H1 (cell line): ENCODE results near the gene CXCR4. TPM values are rescaled to one million over a fixed set of nuclear protein-coding genes. Genes with fewer than 3 reads are reported as not detected.

Source experiments
- CTCF ChIA-PET: fragments of 300-600 bp; sonication (Branson Sonifier 250); formaldehyde crosslinking; loops from one replicate; lab custom pipeline; 2021; ENCODE audit not compliant: partially characterized antibody; lab: Charles Lee
- POLR2A ChIA-PET: fragments of 300-600 bp; sonication (Branson Sonifier 250); formaldehyde crosslinking; loops from one replicate; lab custom pipeline; 2021; ENCODE audit warnings: inconsistent platforms; ENCODE audit not compliant: partially characterized antibody; lab: Charles Lee
- DNase-seq, 2 experiments: peaks; one replicate each; pipeline versions ENCODE4 v3.0.0 to v3.0.0-alpha.2; 2010 to 2022; ENCODE audit warnings: low spot score in 2 of 2, low read depth in 1 of 2, mixed read lengths in 1 of 2
- FAIRE-seq: peaks from 2 replicates; lab custom pipeline; 2011; peaks lifted over from hg19 to GRCh38; lab: Jason Lieb, UNC
- H2AFZ ChIP-seq: 2 replicates; pipeline ENCODE4 v1.8.1; 2012; ENCODE audit warnings: low read length, inconsistent platforms
- H2AK5ac ChIP-seq: 2 replicates; pipeline ENCODE4 v1.6.1; 2013; ENCODE audit warnings: low read depth, low read length
- H2BK120ac ChIP-seq: replicated peaks from 2 replicates; pipeline ENCODE3; 2013; ENCODE audit warnings: low read depth, low read length, inconsistent platforms
- H2BK12ac ChIP-seq: 2 replicates; pipeline ENCODE4 v1.6.1; 2013; ENCODE audit warnings: low read depth, low read length
- H2BK15ac ChIP-seq: 2 replicates; pipeline ENCODE4 v1.6.1; 2013; ENCODE audit warnings: low read length
- H2BK20ac ChIP-seq: 2 replicates; pipeline ENCODE4 v1.6.1; 2013; ENCODE audit warnings: low read length
- H2BK5ac ChIP-seq: 2 replicates; pipeline ENCODE4 v1.6.1; 2013; ENCODE audit warnings: low read depth, low read length
- H3K14ac ChIP-seq: 2 replicates; pipeline ENCODE4 v1.6.1; 2013; ENCODE audit warnings: inconsistent platforms; ENCODE audit not compliant: insufficient read length
- H3K18ac ChIP-seq: 2 replicates; pipeline ENCODE4 v1.6.1; 2013; ENCODE audit warnings: low read length; ENCODE audit errors: extremely low read depth
- H3K23ac ChIP-seq: 2 replicates; pipeline ENCODE4 v1.6.1; 2013; ENCODE audit warnings: inconsistent platforms; ENCODE audit not compliant: insufficient read length
- H3K23me2 ChIP-seq: 2 replicates; pipeline ENCODE4 v1.6.1; 2013; ENCODE audit warnings: low read depth, low read length
- H3K27ac ChIP-seq: 2 replicates; pipeline ENCODE4 v1.6.1; 2011; ENCODE audit warnings: low read depth, low read length, inconsistent platforms
- H3K27me3 ChIP-seq, 4 experiments: replicated peaks in 1 of 4; 1 replicate in 1 of 4; 2 replicates in 3 of 4; pipeline versions ENCODE4 v1.6.1 to v1.8.1; 2011 to 2013; ENCODE audit warnings: low read length in 3 of 4, mild to moderate bottlenecking in 3 of 4, inconsistent platforms in 2 of 4, mixed read lengths in 2 of 4, moderate library complexity in 1 of 4; ENCODE audit not compliant: control insufficient read depth in 3 of 4, insufficient read depth in 3 of 4; ENCODE audit errors: extremely low read depth in 1 of 4
- H3K36me3 ChIP-seq, 4 experiments: 2 replicates each; pipeline versions ENCODE4 v1.6.1 to v1.8.1; 2011 to 2013; ENCODE audit warnings: mild to moderate bottlenecking in 4 of 4, low read length in 3 of 4, moderate library complexity in 2 of 4, control low read depth in 1 of 4, inconsistent platforms in 1 of 4; ENCODE audit not compliant: insufficient read depth in 4 of 4, control insufficient read depth in 2 of 4
- H3K4ac ChIP-seq: replicated peaks from 2 replicates; pipeline ENCODE3; 2013; ENCODE audit warnings: low read length, low read depth, mixed read lengths, inconsistent platforms; ENCODE audit not compliant: insufficient read length
- H3K4me1 ChIP-seq, 4 experiments: replicated peaks in 1 of 4; 1 replicate in 1 of 4; 2 replicates in 3 of 4; pipeline versions ENCODE4 v1.6.1 to v1.8.1; 2011 to 2013; ENCODE audit warnings: low read length in 3 of 4, inconsistent platforms in 2 of 4, mixed read lengths in 1 of 4; ENCODE audit not compliant: insufficient read depth in 4 of 4, control insufficient read depth in 3 of 4
- H3K4me2 ChIP-seq, 2 experiments: 2 replicates each; pipeline versions ENCODE4 v1.6.1 to v1.8.1; 2011 to 2013; ENCODE audit warnings: low read depth in 2 of 2, low read length in 2 of 2, control low read depth in 1 of 2, inconsistent platforms in 1 of 2, mild to moderate bottlenecking in 1 of 2; ENCODE audit not compliant: insufficient read depth in 1 of 2
- H3K4me3 ChIP-seq, 4 experiments: fragments of 200-600, 300-600 bp in 1 of 4; sonication (generic), shearing (Covaris generic), sonication (Bioruptor Twin) in 1 of 4; 2 replicates each; pipeline versions ENCODE4 v1.5.1 to v1.8.1; 2011 to 2016; ENCODE audit warnings: low read length in 4 of 4, low read depth in 3 of 4, control low read depth in 2 of 4, inconsistent platforms in 2 of 4, mild to moderate bottlenecking in 2 of 4, mixed read lengths in 1 of 4, moderate library complexity in 1 of 4; ENCODE audit not compliant: insufficient read depth in 2 of 4; ENCODE audit errors: extremely low read depth in 1 of 4
- H3K56ac ChIP-seq: replicated peaks from 2 replicates; pipeline ENCODE3; 2013; ENCODE audit warnings: low read depth, mild to moderate bottlenecking, mixed read lengths, low read length, inconsistent platforms; ENCODE audit not compliant: insufficient read length
- H3K79me1 ChIP-seq: 2 replicates; pipeline ENCODE4 v1.6.1; 2013; ENCODE audit warnings: low read depth, low read length, control low read depth
- H3K79me2 ChIP-seq, 2 experiments: 2 replicates each; pipeline versions ENCODE4 v1.6.1 to v1.8.1; 2012 to 2013; ENCODE audit warnings: low read length in 2 of 2, mild to moderate bottlenecking in 2 of 2, inconsistent platforms in 1 of 2; ENCODE audit not compliant: insufficient read depth in 2 of 2, control insufficient read depth in 1 of 2
- H3K9ac ChIP-seq, 4 experiments: replicated peaks in 1 of 4; 1 replicate in 1 of 4; 2 replicates in 3 of 4; pipeline versions ENCODE4 v1.6.1 to v1.8.1; 2011 to 2013; ENCODE audit warnings: low read depth in 3 of 4, low read length in 3 of 4, control low read depth in 2 of 4, mild to moderate bottlenecking in 2 of 4, moderate library complexity in 2 of 4, inconsistent platforms in 1 of 4; ENCODE audit errors: extremely low read depth in 1 of 4
- H3K9me3 ChIP-seq, 2 experiments: 2 replicates each; pipeline versions ENCODE4 v1.6.1 to v1.8.1; 2012 to 2013; ENCODE audit warnings: mild to moderate bottlenecking in 2 of 2, moderate library complexity in 2 of 2, control low read depth in 1 of 2, inconsistent platforms in 1 of 2, low read depth in 1 of 2, low read length in 1 of 2, mixed read lengths in 1 of 2; ENCODE audit not compliant: insufficient read depth in 2 of 2
- H4K20me1 ChIP-seq, 2 experiments: replicated peaks in 1 of 2; 2 replicates each; pipeline versions ENCODE3 to v1.8.1; 2011 to 2013; ENCODE audit warnings: inconsistent platforms in 2 of 2, low read length in 2 of 2, mild to moderate bottlenecking in 1 of 2; ENCODE audit not compliant: insufficient read depth in 2 of 2, control insufficient read depth in 1 of 2
- H4K5ac ChIP-seq: 2 replicates; pipeline ENCODE4 v1.6.1; 2013; ENCODE audit warnings: low read length, low read depth, mixed read lengths, inconsistent platforms; ENCODE audit not compliant: insufficient read length
- H4K8ac ChIP-seq: 2 replicates; pipeline ENCODE4 v1.8.0; 2013; ENCODE audit warnings: mild to moderate bottlenecking, moderate library complexity, low read length, inconsistent platforms; ENCODE audit not compliant: insufficient read depth; ENCODE audit errors: extremely low read depth
- H4K91ac ChIP-seq: replicated peaks from 2 replicates; pipeline ENCODE3; 2013; ENCODE audit warnings: low read length, mixed read lengths, inconsistent platforms; ENCODE audit not compliant: insufficient read length
- CREB1 ChIP-seq: IDR thresholded peaks from 2 replicates; pipeline ENCODE4 v1.6.1; 2012; ENCODE audit warnings: inconsistent platforms
- EP300 ChIP-seq, 2 experiments: IDR thresholded peaks; 1 replicate in 1 of 2; 2 replicates in 1 of 2; pipeline ENCODE4 v1.6.1; 2011 to 2012; ENCODE audit warnings: low read depth in 2 of 2, low read length in 2 of 2, mild to moderate bottlenecking in 2 of 2, borderline replicate concordance in 1 of 2, inconsistent platforms in 1 of 2, moderate library complexity in 1 of 2
- EZH2 ChIP-seq: fragments of 200-600 bp; sonication (generic); IDR thresholded peaks from 2 replicates; pipeline ENCODE4 v1.7.1; 2012; ENCODE audit warnings: low read depth, mild to moderate bottlenecking, moderate library complexity, low read length, inconsistent platforms; ENCODE audit not compliant: severe bottlenecking
- GTF2F1 ChIP-seq: IDR thresholded peaks from 2 replicates; pipeline ENCODE4 v1.6.1; 2012; ENCODE audit warnings: low read depth, low read length, improper control_type of control experiment, borderline replicate concordance
- HDAC6 ChIP-seq: IDR thresholded peaks from one replicate; pipeline ENCODE4 v1.7.1; 2012; ENCODE audit warnings: low read depth, mild to moderate bottlenecking, inconsistent platforms, low read length, moderate library complexity
- KDM4A ChIP-seq: IDR thresholded peaks from one replicate; pipeline ENCODE4 v1.7.1; 2012; ENCODE audit warnings: low read depth, mild to moderate bottlenecking, moderate library complexity, low read length, inconsistent platforms; ENCODE audit not compliant: severe bottlenecking
- MAFK ChIP-seq: IDR thresholded peaks from 2 replicates; pipeline ENCODE4 v1.6.1; 2012; ENCODE audit warnings: low read depth, mild to moderate bottlenecking, improper control_type of control experiment, low read length
- NANOG ChIP-seq: IDR thresholded peaks from 2 replicates; pipeline ENCODE4 v1.6.1; 2011; ENCODE audit warnings: low read length, low read depth, mild to moderate bottlenecking, inconsistent platforms; ENCODE audit not compliant: insufficient read depth, poor library complexity, severe bottlenecking
- NRF1 ChIP-seq: IDR thresholded peaks from 2 replicates; pipeline ENCODE4 v1.6.1; 2011; ENCODE audit warnings: mild to moderate bottlenecking, low read depth, low read length, improper control_type of control experiment
- SIN3A ChIP-seq, 2 experiments: IDR thresholded peaks in 1 of 2; conservative IDR thresholded peaks in 1 of 2; 2 replicates each; pipeline ENCODE4 v1.6.1; 2011 to 2012; ENCODE audit warnings: low read length in 2 of 2, improper control_type of control experiment in 1 of 2, low read depth in 1 of 2, mild to moderate bottlenecking in 1 of 2
- SP2 ChIP-seq: IDR thresholded peaks from 2 replicates; pipeline ENCODE4 v1.6.1; 2012; ENCODE audit warnings: mild to moderate bottlenecking, low read length, inconsistent platforms
- TAF7 ChIP-seq: optimal IDR thresholded peaks from 2 replicates; pipeline ENCODE3; 2011; ENCODE audit warnings: low read depth, mild to moderate bottlenecking, inconsistent platforms, low read length, moderate library complexity, borderline replicate concordance
- TCF12 ChIP-seq: IDR thresholded peaks from 2 replicates; pipeline ENCODE4 v1.6.1; 2011; ENCODE audit warnings: low read depth, mild to moderate bottlenecking, low read length
- YY1 ChIP-seq: IDR thresholded peaks from 2 replicates; pipeline ENCODE4 v1.6.1; 2011; ENCODE audit warnings: low read depth, mild to moderate bottlenecking, low read length
- ZNF274 ChIP-seq: IDR thresholded peaks from 2 replicates; pipeline ENCODE4 v1.7.0; 2012; ENCODE audit warnings: low read length, borderline replicate concordance; ENCODE audit errors: extremely low read depth
- WGBS, 2 experiments: shearing (Covaris generic) in 1 of 2; methylation state at CpG; one replicate each; pipeline versions ENCODE4 v1.1.6 to v1.1.7; 2013 to 2015; ENCODE audit warnings: low lambda C conversion rate in 2 of 2, mixed read lengths in 2 of 2, inconsistent platforms in 1 of 2, low coverage in 1 of 2, missing lambda C conversion rate in 1 of 2; ENCODE audit not compliant: insufficient replicate concordance in 2 of 2, insufficient coverage in 1 of 2, insufficient read length in 1 of 2; ENCODE audit errors: extremely low coverage in 1 of 2, missing lambda C conversion rate in 1 of 2; 5-methylcytosine and 5-hydroxymethylcytosine counted together
- polyA plus RNA-seq, 7 experiments: library from polyadenylated mRNA; depleted of rRNA in 3 of 7; stranded (reverse) in 5 of 7; unstranded in 2 of 7; fragments of >200 nt in 5 of 7; fragments of 200-250 nt in 2 of 7; gene quantifications; 1 replicate in 5 of 7; 2 replicates in 1 of 7; 4 replicates in 1 of 7; pipeline versions ENCODE4 v1.2.1 to v1.2.3, GENCODE V29; 2011 to 2013; ENCODE audit warnings: missing spikeins in 2 of 7, mixed read lengths in 2 of 7
- total RNA-seq: library from RNA; stranded (reverse); fragmentation: NEBNext Ultra II Directional; extraction: Animal tissue kit (Norgen Biotek cat#: 25700); gene quantifications from 2 replicates; pipeline ENCODE4 v1.2.1, GENCODE V29; 2021

CXCR4 gene
- total and polyA plus RNA-seq, 2 of the 8 experiments (the other 6 are each of a cell fraction or from before 2014, with no cell fraction given), result 1.8 to 2.8 TPM

- no peaks in the 10 kb centered on the region for H3K27me3 ChIP-seq
- no peak overlapping the region for H3K23ac ChIP-seq
- POLR2A ChIA-PET, result no interaction called here
- no peak overlapping the region for H3K4me2 ChIP-seq
- H2BK120ac ChIP-seq, result no peak overlapping the region
- no peaks in the 10 kb centered on the region for H3K9me3 ChIP-seq
- no peak overlapping the region for H3K14ac ChIP-seq
- H3K4ac ChIP-seq, result no peak overlapping the region
- H3K79me1 ChIP-seq, result no peaks in the 10 kb centered on the region
- no peak overlapping the region for H2AK5ac ChIP-seq
- DNase-seq, result no peak
- no peak overlapping the region for H4K5ac ChIP-seq
- no peak overlapping the region for H2AFZ ChIP-seq
- CTCF ChIA-PET, result interaction anchor here (0.7 to 0.8 kb wide), 2 partner anchors 253 to 369 kb away, joined by 3 to 4 read pairs; no protein-coding TSS in a partner anchor
- no peak overlapping the region for H3K4me3 ChIP-seq
- H2BK12ac ChIP-seq, result no peak overlapping the region
- H3K79me2 ChIP-seq, result no peaks in the 10 kb centered on the region
- H3K27ac ChIP-seq, result no peak overlapping the region
- no peak overlapping the region for H2BK20ac ChIP-seq
- WGBS, 2 experiments, result 77% methylated on average over 1 of the region's 1 CpG; no CpG with 5 or more reads in 1 of the 2 experiments
- H3K56ac ChIP-seq, result no peak overlapping the region
- H4K91ac ChIP-seq, result no peak overlapping the region
- no peak overlapping the region for H2BK15ac ChIP-seq
- H4K20me1 ChIP-seq, result no peaks in the 10 kb centered on the region
- H3K4me1 ChIP-seq, result no peaks in the 10 kb centered on the region
- H2BK5ac ChIP-seq, result no peak overlapping the region
- H3K23me2 ChIP-seq, result no peaks in the 10 kb centered on the region
- no peaks in the 10 kb centered on the region for H3K36me3 ChIP-seq
- H4K8ac ChIP-seq, result no peak overlapping the region
- H3K9ac ChIP-seq, result no peak overlapping the region
- FAIRE-seq, result no peak
- H3K18ac ChIP-seq, result no peak overlapping the region
- TF ChIP-seq EP300 (IDR thresholded peaks at IDR 0.05; ENCODE audit: borderline replicate concordance in 1 of 2, low read depth in 2 of 2, low read length in 2 of 2), result no peak
- TF ChIP-seq GTF2F1, result no peak
- no peak for TF ChIP-seq NRF1
- no peak for TF ChIP-seq TAF7
- no peak for TF ChIP-seq YY1
- TF ChIP-seq KDM4A, result no peak
- no peak for TF ChIP-seq TCF12
- no peak for TF ChIP-seq MAFK
- TF ChIP-seq SIN3A (conservative IDR thresholded peaks at IDR 0.05 in 1 of 2, IDR thresholded peaks at IDR 0.05 in 1 of 2; ENCODE audit: low read depth in 1 of 2, low read length in 2 of 2), result no peak
- no peak for TF ChIP-seq EZH2
- no peak for TF ChIP-seq SP2
- TF ChIP-seq ZNF274, result no peak
- no peak for TF ChIP-seq CREB1
- TF ChIP-seq HDAC6, result no peak
- no peak for TF ChIP-seq NANOG
Measured at GRCh38 chr2:136156411-136156810, 38.5 kb upstream of the CXCR4 start.
